GM23248 (cell line): ENCODE data around the gene SLF1. TPM values are rescaled to one million over a fixed set of nuclear protein-coding genes. Genes with fewer than 3 reads are reported as not detected.

Experiments
- DNase-seq: peaks from one replicate; pipeline ENCODE4 v3.0.0-alpha.2; 2015
- H2AFZ ChIP-seq: fragments of 200-600 bp; sonication (generic); 2 replicates; pipeline ENCODE4 v1.6.1; 2016; ENCODE audit warnings: antibody characterized with exemption
- H3F3A ChIP-seq: fragments of 200-600 bp; sonication (generic); 2 replicates; pipeline ENCODE4 v1.6.1; 2016; ENCODE audit warnings: mild to moderate bottlenecking, antibody characterized with exemption, mixed run types; ENCODE audit not compliant: insufficient read depth
- H3K27ac ChIP-seq: fragments of 200-600 bp; sonication (generic); 2 replicates; pipeline ENCODE4 v1.5.1; 2016; ENCODE audit warnings: mild to moderate bottlenecking
- H3K27me3 ChIP-seq: fragments of 200-600 bp; sonication (generic); replicated peaks from 2 replicates; pipeline ENCODE4 v1.6.1; 2016; ENCODE audit warnings: mild to moderate bottlenecking; ENCODE audit not compliant: insufficient read depth
- H3K36me3 ChIP-seq: fragments of 200-600 bp; sonication (generic); 2 replicates; pipeline ENCODE4 v1.6.1; 2016; ENCODE audit warnings: low read depth, mild to moderate bottlenecking
- H3K4me1 ChIP-seq: fragments of 200-600 bp; sonication (generic); 2 replicates; pipeline ENCODE4 v1.6.1; 2016; ENCODE audit warnings: mild to moderate bottlenecking; ENCODE audit not compliant: insufficient read depth
- H3K4me2 ChIP-seq: fragments of 200-600 bp; sonication (generic); one replicate; pipeline ENCODE4 v1.6.1; 2016; ENCODE audit warnings: mild to moderate bottlenecking; ENCODE audit not compliant: unreplicated experiment
- H3K4me3 ChIP-seq: fragments of 200-600 bp; sonication (generic); 2 replicates; pipeline ENCODE4 v1.5.1; 2016; ENCODE audit warnings: mild to moderate bottlenecking
- H3K79me2 ChIP-seq: fragments of 200-600 bp; sonication (generic); 2 replicates; pipeline ENCODE4 v1.6.1; 2016; ENCODE audit warnings: mild to moderate bottlenecking; ENCODE audit not compliant: insufficient read depth
- H3K9ac ChIP-seq: fragments of 200-600 bp; sonication (generic); 2 replicates; pipeline ENCODE4 v1.6.1; 2016; ENCODE audit warnings: mild to moderate bottlenecking
- H3K9me2 ChIP-seq: fragments of 200-600 bp; sonication (generic); 2 replicates; pipeline ENCODE4 v1.6.1; 2016; ENCODE audit warnings: mixed run types, mild to moderate bottlenecking, moderate library complexity; ENCODE audit not compliant: insufficient read depth
- H3K9me3 ChIP-seq: fragments of 200-600 bp; sonication (generic); one replicate; pipeline ENCODE4 v1.6.1; 2017; ENCODE audit warnings: low read depth
- H4K20me1 ChIP-seq: fragments of 200-600 bp; sonication (generic); 2 replicates; pipeline ENCODE4 v1.6.0; 2016; ENCODE audit not compliant: insufficient read depth
- EZH2 ChIP-seq: fragments of 200-600 bp; sonication (generic); IDR thresholded peaks from 2 replicates; pipeline ENCODE4 v1.6.1; 2018; ENCODE audit warnings: antibody characterized with exemption, mild to moderate bottlenecking; ENCODE audit not compliant: insufficient read depth, poor library complexity, severe bottlenecking
- EZH2phosphoT487 ChIP-seq: fragments of 200-600 bp; sonication (generic); IDR thresholded peaks from 2 replicates; pipeline ENCODE4 v1.6.1; 2018; ENCODE audit warnings: antibody characterized with exemption, moderate library complexity, mild to moderate bottlenecking, low read depth; ENCODE audit not compliant: insufficient read depth
- WGBS, 2 experiments: methylation state at CpG; one replicate each; pipeline ENCODE4 v1.1.6; 2015 to 2017; ENCODE audit warnings: low lambda C conversion rate in 2 of 2, low coverage in 1 of 2; ENCODE audit errors: missing lambda C conversion rate in 2 of 2; 5-methylcytosine and 5-hydroxymethylcytosine counted together
- in situ Hi-C: fragments of 300-500 bp; cut with MboI; formaldehyde crosslinking; loops from 2 replicates; pipeline ENCODE4 v1.15.0; 2020
- polyA plus RNA-seq: library from polyadenylated mRNA; unstranded; fragments of >200 nt; fragmentation: Nextera tagmentation; extraction: Ambion mirVana; gene quantifications from 2 replicates; pipeline ENCODE4 v1.2.1, GENCODE V29; 2016
- total RNA-seq: library from RNA; depleted of rRNA; stranded (reverse); fragments of >200 nt; shearing (Covaris generic); gene quantifications from 2 replicates; pipeline ENCODE4 v1.2.3, GENCODE V29; 2014

SLF1 gene
- total and polyA plus RNA-seq, 2 experiments from 2014 or later, result 4.3 to 7.3 TPM

DNA sequence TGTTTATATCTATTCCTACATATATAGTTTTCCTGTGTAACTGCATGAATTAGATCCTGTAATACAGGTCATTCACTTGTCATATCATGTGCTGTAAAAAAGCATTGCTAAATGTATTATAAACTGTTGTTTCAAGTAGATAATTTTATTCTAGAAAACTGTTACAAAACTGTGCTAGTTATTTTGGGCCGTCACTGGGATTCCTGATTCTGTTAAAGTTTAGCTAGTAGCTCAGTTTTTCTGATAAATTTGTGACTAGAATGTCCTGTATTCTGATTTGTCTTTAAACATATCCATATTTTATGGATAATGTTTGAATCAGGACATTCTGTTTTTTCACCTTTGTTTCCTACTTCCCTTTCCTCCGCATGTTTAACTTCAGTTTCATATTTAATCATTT, 5.4 kb downstream of the SLF1 start:
- no peaks in the 10 kb centered on the region for H3F3A ChIP-seq
- no peak overlapping the region for H2AFZ ChIP-seq
- DNase-seq, result no peak
- no peaks in the 10 kb centered on the region for H3K9me3 ChIP-seq
- no peaks in the 10 kb centered on the region for H3K27me3 ChIP-seq
- in situ Hi-C loops, result no loop called here
- H3K36me3 ChIP-seq, result no peaks in the 10 kb centered on the region
- H3K9ac ChIP-seq, result no peak overlapping the region
- H3K27ac ChIP-seq, result no peak overlapping the region
- H3K9me2 ChIP-seq, result no peaks in the 10 kb centered on the region
- no peaks in the 10 kb centered on the region for H4K20me1 ChIP-seq
- peaks cover 65% of the 10 kb centered on the region for H3K79me2 ChIP-seq
- no peak overlapping the region for H3K4me2 ChIP-seq
- no peak for TF ChIP-seq EZH2
- no peak for TF ChIP-seq EZH2phosphoT487
- WGBS, 2 experiments, result 96 to 100% methylated on average over 2 of the region's 2 CpGs
- no peak overlapping the region for H3K4me3 ChIP-seq
- H3K4me1 ChIP-seq, result peaks cover 18% of the 10 kb centered on the region

DNA sequence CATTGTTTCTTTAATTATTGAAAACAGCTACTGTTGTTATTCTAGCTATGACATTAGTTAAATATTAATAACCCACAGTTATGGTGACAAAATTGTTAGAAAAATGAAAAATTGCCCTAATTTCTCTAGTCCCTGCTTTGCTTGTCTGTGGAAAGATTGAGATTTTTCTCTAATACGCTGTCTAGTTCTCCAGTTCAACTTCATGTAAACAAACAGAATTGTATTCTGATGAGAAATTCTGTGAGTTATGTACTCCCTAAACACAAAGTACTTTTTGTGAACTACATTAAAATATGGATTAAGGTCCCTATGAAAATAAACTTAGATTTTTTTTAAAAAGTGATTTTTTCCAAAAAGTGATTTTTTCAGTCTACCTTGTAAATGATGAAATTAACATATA, 8.7 kb downstream of the SLF1 start:
- H3K79me2 ChIP-seq, result peaks cover 34% of the 10 kb centered on the region
- H3F3A ChIP-seq, result no peaks in the 10 kb centered on the region
- in situ Hi-C loops, result no loop called here
- 93 to 100% methylated on average over 1 of the region's 1 CpG for WGBS, 2 experiments
- no peak overlapping the region for H2AFZ ChIP-seq
- no peak overlapping the region for H3K4me3 ChIP-seq
- H4K20me1 ChIP-seq, result no peaks in the 10 kb centered on the region
- H3K4me2 ChIP-seq, result no peak overlapping the region
- H3K27me3 ChIP-seq, result no peaks in the 10 kb centered on the region
- H3K9ac ChIP-seq, result no peak overlapping the region
- peaks cover 10% of the 10 kb centered on the region for H3K4me1 ChIP-seq
- no peaks in the 10 kb centered on the region for H3K9me3 ChIP-seq
- no peak for TF ChIP-seq EZH2
- TF ChIP-seq EZH2phosphoT487, result no peak
- no peaks in the 10 kb centered on the region for H3K9me2 ChIP-seq
- peaks cover 15% of the 10 kb centered on the region; the same call in 1 of the 2 replicates for H3K36me3 ChIP-seq
- no peak overlapping the region for H3K27ac ChIP-seq
- no peak for DNase-seq

DNA sequence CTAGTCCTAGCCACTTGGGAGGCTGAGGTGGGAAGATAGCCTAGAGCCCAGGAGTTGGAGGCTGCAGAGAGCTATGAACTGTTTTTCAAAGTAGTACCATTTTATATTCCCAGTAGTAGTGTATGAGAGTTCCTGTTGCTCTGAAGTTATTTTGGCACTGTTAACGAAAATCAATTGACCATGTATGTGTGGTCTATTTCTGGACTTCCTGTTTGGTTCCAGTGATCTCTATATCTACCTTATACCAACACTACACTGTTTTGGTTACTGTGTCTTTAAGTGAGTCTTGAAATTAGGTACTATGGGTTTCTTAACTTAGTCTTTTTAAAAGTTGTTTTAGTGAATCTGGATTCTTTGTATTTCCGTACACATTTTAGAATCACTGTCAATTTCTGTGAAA, 13.6 kb downstream of the SLF1 start:
- TF ChIP-seq EZH2 (no peak), EZH2phosphoT487 (no peak)
- H3K36me3 ChIP-seq, result peaks cover 15% of the 10 kb centered on the region; the same call in 1 of the 2 replicates
- H3K27ac ChIP-seq, result no peak overlapping the region
- H3K4me1 ChIP-seq, result no peaks in the 10 kb centered on the region
- WGBS, 2 experiments, result 92 to 100% methylated on average over 2 of the region's 2 CpGs
- H3K79me2 ChIP-seq, result peaks cover 6% of the 10 kb centered on the region; the same call in 1 of the 2 replicates
- no peak overlapping the region for H2AFZ ChIP-seq
- no peaks in the 10 kb centered on the region for H3K27me3 ChIP-seq
- H3K9me3 ChIP-seq, result no peaks in the 10 kb centered on the region
- DNase-seq, result no peak
- no peaks in the 10 kb centered on the region for H4K20me1 ChIP-seq
- no peak overlapping the region for H3K4me2 ChIP-seq
- in situ Hi-C loops, result no loop called here
- no peak overlapping the region for H3K9ac ChIP-seq
- no peak overlapping the region for H3K4me3 ChIP-seq
- no peaks in the 10 kb centered on the region for H3K9me2 ChIP-seq
- no peaks in the 10 kb centered on the region for H3F3A ChIP-seq

DNA sequence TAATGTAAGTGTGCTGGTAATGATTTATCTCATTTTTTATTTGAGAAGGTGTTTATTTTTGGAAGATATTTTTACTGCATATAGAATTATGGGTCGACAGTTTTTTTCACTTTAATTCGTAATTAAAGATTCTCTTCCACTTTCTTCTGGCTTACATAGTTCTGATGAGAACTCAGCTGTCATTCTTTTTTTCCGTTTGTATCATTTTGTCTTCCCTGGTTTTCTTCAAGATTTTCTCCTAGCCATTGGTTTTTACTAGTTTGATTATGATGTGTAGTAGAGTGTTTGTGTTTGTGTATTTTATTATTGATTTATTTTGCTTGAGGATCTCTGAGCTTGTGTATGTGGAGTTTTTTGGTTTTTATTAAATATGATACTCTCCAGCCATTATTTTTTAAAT, 21.7 kb downstream of the SLF1 start:
- Histone ChIP-seq H3K4me2 (no peak overlapping the region), H3K4me1 (no peaks in the 10 kb centered on the region), H3F3A (no peaks in the 10 kb centered on the region), H2AFZ (no peak overlapping the region), H3K79me2 (0 out of 2 replicates have a peak, but pooled peaks cover 11% of the 10 kb centered on the region), H3K36me3 (no peaks in the 10 kb centered on the region; the same call in 1 of the 2 replicates), H3K4me3 (no peak overlapping the region), H3K9ac (no peak overlapping the region), H3K9me2 (no peaks in the 10 kb centered on the region), H3K27me3 (no peaks in the 10 kb centered on the region), H4K20me1 (no peaks in the 10 kb centered on the region), H3K27ac (no peak overlapping the region), H3K9me3 (peaks cover 4% of the 10 kb centered on the region)
- TF ChIP-seq EZH2phosphoT487, result no peak
- DNase-seq, result peak; percentile 3
- WGBS, 2 experiments, result 96 to 100% methylated on average over 3 of the region's 3 CpGs
- in situ Hi-C loops, result no loop called here

DNA sequence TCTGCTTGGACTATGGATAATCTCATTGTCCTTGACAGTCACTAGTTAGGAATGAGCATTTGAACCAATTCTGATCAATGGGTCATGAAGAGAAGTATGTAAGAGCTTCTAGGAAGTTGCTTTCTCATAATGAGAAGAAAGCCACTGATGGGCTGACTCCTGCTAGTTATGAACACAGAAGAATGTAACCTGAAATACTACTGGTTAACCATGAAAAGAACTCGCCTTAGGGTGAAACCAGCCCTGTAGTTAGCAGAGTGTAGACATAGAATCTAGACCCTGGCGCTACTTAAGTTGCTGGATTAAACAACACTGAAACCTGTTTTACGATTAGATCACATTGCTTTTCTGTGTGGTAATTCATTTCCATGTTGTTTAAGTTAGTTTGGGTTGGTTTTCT, 26.6 kb downstream of the SLF1 start:
- H3K9me2 ChIP-seq, result no peaks in the 10 kb centered on the region
- no peaks in the 10 kb centered on the region; the same call in 1 of the 2 replicates for H3K36me3 ChIP-seq
- no peak overlapping the region for H3K4me3 ChIP-seq
- H3K27me3 ChIP-seq, result no peaks in the 10 kb centered on the region
- H3K9me3 ChIP-seq, result peaks cover under 1% of the 10 kb centered on the region
- TF ChIP-seq EZH2, result no peak
- no peak for TF ChIP-seq EZH2phosphoT487
- no peaks in the 10 kb centered on the region for H3K4me1 ChIP-seq
- H3K27ac ChIP-seq, result no peak overlapping the region
- no peak overlapping the region for H3K4me2 ChIP-seq
- H4K20me1 ChIP-seq, result no peaks in the 10 kb centered on the region
- in situ Hi-C loops, result no loop called here
- no peak for DNase-seq
- H3F3A ChIP-seq, result no peaks in the 10 kb centered on the region
- H3K79me2 ChIP-seq, result no peaks in the 10 kb centered on the region
- H2AFZ ChIP-seq, result no peak overlapping the region
- WGBS, 2 experiments, result 98 to 99% methylated on average over 3 of the region's 3 CpGs
- H3K9ac ChIP-seq, result no peak overlapping the region
